LNCaP clone FGC (cell line): Measurements from ENCODE around the gene IP6K2.
A peak's percentile ranks its signal among the peaks of the same experiment; 100 is the strongest.

Experiments
- DNase-seq: peaks from one replicate; pipeline ENCODE4 v3.0.0-alpha.2; 2011; ENCODE audit warnings: low read depth
- H3K4me3 ChIP-seq: 2 replicates; pipeline ENCODE4 v1.5.1; 2011; ENCODE audit warnings: mild to moderate bottlenecking, low read depth, low read length, control low read depth
- CTCF ChIP-seq: IDR thresholded peaks from 2 replicates; pipeline ENCODE4 v1.5.1; 2012; ENCODE audit warnings: mild to moderate bottlenecking; ENCODE audit not compliant: control insufficient read depth, insufficient read depth; ENCODE audit errors: extremely low read depth

IP6K2 gene

GRCh38 chr3:48656061-48656840 lies 60.8 kb downstream of the IP6K2 start:
- no peak for DNase-seq
- H3K4me3 ChIP-seq: no peak overlapping the region
- peak; percentile 53; the same call in 1 of the 2 replicates for TF ChIP-seq CTCF

GRCh38 chr3:48655606-48656005 lies 61.4 kb downstream of the IP6K2 start:
- no peak for TF ChIP-seq CTCF
- DNase-seq: no peak
- no peak overlapping the region for H3K4me3 ChIP-seq

- no peak overlapping the region for H3K4me3 ChIP-seq
- TF ChIP-seq CTCF: no peak
- DNase-seq: no peak
Observed at GRCh38 chr3:48655063-48655462, 62.0 kb downstream of the IP6K2 start.

- DNase-seq: no peak
- TF ChIP-seq CTCF: no peak
- no peak overlapping the region for H3K4me3 ChIP-seq
Observed at GRCh38 chr3:48652923-48653715, 63.9 kb downstream of the IP6K2 start.

- TF ChIP-seq CTCF: no peak
- H3K4me3 ChIP-seq: no peak overlapping the region
- DNase-seq: no peak
Observed at GRCh38 chr3:48651771-48652170, 65.2 kb downstream of the IP6K2 start.

- no peak for TF ChIP-seq CTCF
- no peak for DNase-seq
- no peak overlapping the region for H3K4me3 ChIP-seq
Observed at GRCh38 chr3:48650723-48651122, 66.3 kb downstream of the IP6K2 start.
